HepG2 (cell line): ENCODE data around the gene PSORS1C2. TPM values are rescaled to one million over a fixed set of nuclear protein-coding genes. Genes with fewer than 3 reads are reported as not detected.

ENCODE experiments used
- ATAC-seq: fragments of 200-7000 bp; cut with Tn5 transposase; 3 replicates; pipeline ENCODE4 v1.9.1; 2020; ENCODE audit warnings: mild to moderate bottlenecking, moderate library complexity
- BruUV-seq: library from RNA; stranded (reverse); fragments of 400-500 nt; replicated peaks from 2 replicates; lab custom pipeline; 2021; lab: Mats Ljungman, UMichigan
- CTCF ChIA-PET: fragments of 300-600 bp; formaldehyde crosslinking; extraction: SDS; loops from one replicate; lab custom pipeline; 2021; ENCODE audit warnings: low total read pairs, inconsistent platforms, low intra/inter-chr PET ratio; lab: Yijun Ruan, JAX
- POLR2A ChIA-PET: fragments of 350-600 bp; sonication (Branson Sonifier 250); formaldehyde crosslinking; loops from one replicate; lab custom pipeline; 2020; ENCODE audit warnings: antibody characterized with exemption, inconsistent platforms; lab: Yijun Ruan, JAX
- DNase-seq: peaks from one replicate; pipeline ENCODE4 v3.0.0-alpha.2; 2015; ENCODE audit warnings: low spot score
- FAIRE-seq: peaks from 3 replicates; lab custom pipeline; 2011; peaks lifted over from hg19 to GRCh38; lab: Jason Lieb, UNC
- H2AFZ ChIP-seq: one replicate; pipeline ENCODE4 v1.6.1; 2011; ENCODE audit warnings: low read length, inconsistent platforms
- H3K27ac ChIP-seq: fragments of 300-600 bp; 3 replicates; pipeline ENCODE4 v1.8.0; 2011; ENCODE audit warnings: mixed run types, mild to moderate bottlenecking, mixed read lengths, low read length, inconsistent platforms; ENCODE audit not compliant: insufficient read depth; ENCODE audit errors: extremely low read length
- H3K27me3 ChIP-seq, 2 experiments: fragments of 200-600 bp in 1 of 2; 2 replicates in 1 of 2; 3 replicates in 1 of 2; pipeline versions ENCODE4 v1.6.0 to v1.8.0; 2011; ENCODE audit warnings: low read length in 2 of 2, mild to moderate bottlenecking in 2 of 2, moderate library complexity in 2 of 2, inconsistent platforms in 1 of 2; ENCODE audit not compliant: insufficient read depth in 2 of 2, control insufficient read depth in 1 of 2
- H3K36me3 ChIP-seq, 2 experiments: fragments of 200-600 bp in 1 of 2; replicated peaks in 1 of 2; 2 replicates in 1 of 2; 3 replicates in 1 of 2; pipeline versions ENCODE4 v1.5.1 to v1.8.0; 2011; ENCODE audit warnings: low read length in 2 of 2, inconsistent platforms in 1 of 2; ENCODE audit not compliant: insufficient read depth in 2 of 2, control insufficient read depth in 1 of 2
- H3K4me1 ChIP-seq: 2 replicates; pipeline ENCODE4 v1.5.1; 2012; ENCODE audit warnings: low read length, inconsistent platforms; ENCODE audit not compliant: insufficient read depth
- H3K4me2 ChIP-seq: 2 replicates; pipeline ENCODE4 v1.6.0; 2011; ENCODE audit warnings: low read depth, low read length, inconsistent platforms
- H3K4me3 ChIP-seq, 3 experiments: fragments of 200-600 bp in 1 of 3; sonication (generic), shearing (Covaris generic) in 1 of 3; replicated peaks in 1 of 3; 2 replicates each; pipeline ENCODE4 v1.5.1; 2011 to 2016; ENCODE audit warnings: low read length in 3 of 3, inconsistent platforms in 2 of 3, low read depth in 2 of 3, mild to moderate bottlenecking in 2 of 3, control low read depth in 1 of 3, mixed read lengths in 1 of 3; ENCODE audit not compliant: insufficient read depth in 1 of 3
- H3K79me2 ChIP-seq: one replicate; pipeline ENCODE4 v1.6.1; 2011; ENCODE audit warnings: low read length, inconsistent platforms; ENCODE audit not compliant: insufficient read depth
- H3K9ac ChIP-seq: 2 replicates; pipeline ENCODE4 v1.6.0; 2011; ENCODE audit warnings: mild to moderate bottlenecking, low read depth, low read length, inconsistent platforms; ENCODE audit not compliant: insufficient read depth
- H3K9me3 ChIP-seq: 2 replicates; pipeline ENCODE4 v1.5.1; 2012; ENCODE audit warnings: mild to moderate bottlenecking, low read length
- H4K20me1 ChIP-seq: 2 replicates; pipeline ENCODE4 v1.6.0; 2011; ENCODE audit warnings: inconsistent platforms, mild to moderate bottlenecking, low read length, moderate library complexity; ENCODE audit not compliant: insufficient read depth
- BCLAF1 ChIP-seq: fragments of 450-650 bp; IDR thresholded peaks from 2 replicates; pipeline ENCODE4 v1.6.1; 2017; ENCODE audit warnings: mild to moderate bottlenecking
- EP300 ChIP-seq, 3 experiments: sonication (generic) in 1 of 3; formaldehyde crosslinking in 1 of 3; IDR thresholded peaks; 2 replicates each; pipeline versions ENCODE4 v1.5.1 to v1.6.1; 2011 to 2020; ENCODE audit warnings: low read depth in 2 of 3, low read length in 2 of 3, borderline replicate concordance in 1 of 3, improper control_type of control experiment in 1 of 3, mild to moderate bottlenecking in 1 of 3, missing genetic modification reagents in 1 of 3, moderate library complexity in 1 of 3
- ETV6 ChIP-seq: sonication (generic); formaldehyde crosslinking; conservative IDR thresholded peaks from 2 replicates; pipeline ENCODE4 v1.4.0; 2020; ENCODE audit warnings: missing genetic modification reagents
- FOSL2 ChIP-seq: sonication (generic); formaldehyde crosslinking; IDR thresholded peaks from 2 replicates; pipeline ENCODE4 v1.4.0; 2020; ENCODE audit warnings: missing genetic modification reagents
- FOXK2 ChIP-seq: fragments of 450-650 bp; IDR thresholded peaks from 2 replicates; pipeline ENCODE4 v1.6.1; 2016
- KDM1A ChIP-seq: IDR thresholded peaks from 2 replicates; pipeline ENCODE4 v1.6.1; 2016; ENCODE audit warnings: missing compliant biosample characterization
- MATR3 ChIP-seq: sonication (generic); formaldehyde crosslinking; IDR thresholded peaks from 2 replicates; pipeline ENCODE4 v1.4.0; 2020; ENCODE audit warnings: missing genetic modification reagents
- MEIS2 ChIP-seq: sonication (generic); formaldehyde crosslinking; IDR thresholded peaks from 2 replicates; pipeline ENCODE4 v1.9.0; 2021; ENCODE audit warnings: mild to moderate bottlenecking, missing genetic modification reagents
- PRDM15 ChIP-seq: sonication (generic); formaldehyde crosslinking; IDR thresholded peaks from 2 replicates; pipeline ENCODE4 v1.4.0; 2020; ENCODE audit warnings: missing genetic modification reagents
- ZKSCAN8 ChIP-seq: IDR thresholded peaks from 2 replicates; pipeline ENCODE4 v1.6.1; 2016; ENCODE audit warnings: borderline replicate concordance, missing genetic modification reagents, missing compliant biosample characterization
- ZNF138 ChIP-seq: sonication (generic); formaldehyde crosslinking; IDR thresholded peaks from 2 replicates; pipeline ENCODE4 v1.5.0; 2020; ENCODE audit warnings: mild to moderate bottlenecking, low read depth, missing genetic modification reagents
- ZNF441 ChIP-seq: sonication (generic); formaldehyde crosslinking; IDR thresholded peaks from 2 replicates; pipeline ENCODE4 v1.7.0; 2021; ENCODE audit warnings: missing genetic modification reagents, borderline replicate concordance
- ZNF510 ChIP-seq: sonication (generic); formaldehyde crosslinking; IDR thresholded peaks from 2 replicates; pipeline ENCODE4 v1.4.0; 2020; ENCODE audit warnings: low read depth, mild to moderate bottlenecking, missing genetic modification reagents
- ZNF543 ChIP-seq: sonication (generic); formaldehyde crosslinking; IDR thresholded peaks from 2 replicates; pipeline ENCODE4 v1.4.0; 2020; ENCODE audit warnings: mild to moderate bottlenecking, missing genetic modification reagents
- ZNF749 ChIP-seq: sonication (generic); formaldehyde crosslinking; IDR thresholded peaks from 2 replicates; pipeline ENCODE4 v1.8.0; 2022; ENCODE audit warnings: mild to moderate bottlenecking, missing genetic modification reagents, moderate library complexity, borderline replicate concordance
- ZNF850 ChIP-seq: sonication (generic); formaldehyde crosslinking; conservative IDR thresholded peaks from 2 replicates; pipeline ENCODE4 v1.9.0; 2021; ENCODE audit warnings: mild to moderate bottlenecking, missing genetic modification reagents
- ZSCAN20 ChIP-seq: sonication (generic); formaldehyde crosslinking; IDR thresholded peaks from 2 replicates; pipeline ENCODE4 v1.4.0; 2020; ENCODE audit warnings: missing genetic modification reagents, mild to moderate bottlenecking, borderline replicate concordance
- WGBS: methylation state at CpG from one replicate; pipeline ENCODE4 v1.1.6; 2017; ENCODE audit warnings: low lambda C conversion rate; 5-methylcytosine and 5-hydroxymethylcytosine counted together
- in situ Hi-C: cut with HindIII; loops from 2 replicates; pipeline ENCODE4 v1.10.0; 2017; ENCODE audit warnings: low pct_unique_long_range_greater_than_20kb; ENCODE audit not compliant: extremely low pct_ligation_motif_present
- intact Hi-C: fragments of 100-400 bp; cut with micrococcal nuclease; formaldehyde crosslinking; loops from one replicate; pipeline ENCODE4 v1.10.0; 2022; ENCODE audit not compliant: unreplicated experiment
- polyA plus RNA-seq, 8 experiments: library from polyadenylated mRNA; depleted of rRNA in 3 of 8; stranded (reverse) in 7 of 8; unstranded in 1 of 8; fragments of >200 nt; fragmentation: Illumina TruSeq in 4 of 8; extraction: Trizol in 4 of 8; gene quantifications; 2 replicates each; pipeline versions ENCODE4 v1.2.1 to v1.2.3, GENCODE V29; 2011 to 2016; ENCODE audit warnings: low read depth in 4 of 8, missing spikeins in 1 of 8, mixed read lengths in 1 of 8; ENCODE audit not compliant: insufficient read depth in 1 of 8
- total RNA-seq, 5 experiments: library from RNA; depleted of rRNA; stranded (reverse); fragments of >200 nt; fragmentation: Illumina TruSeq; extraction: Trizol; gene quantifications; 2 replicates each; pipeline ENCODE4 v1.2.3, GENCODE V29; 2016; ENCODE audit warnings: low read depth in 1 of 5
- TF ChIP-seq, protein P1 (sequence below): sonication (generic); formaldehyde crosslinking; IDR thresholded peaks from 2 replicates; pipeline ENCODE4 v1.4.0; 2020; ENCODE audit warnings: missing genetic modification reagents, borderline replicate concordance

Gene PSORS1C2
- total and polyA plus RNA-seq, 2 of the 13 experiments (the other 11 are each of a cell fraction or from before 2014, with no cell fraction given): not detected

GRCh38 chr6:31125162-31125561 lies 13.7 kb downstream of the PSORS1C2 start:
- no peak for DNase-seq
- no TSS peak for BruUV-seq
- CTCF ChIA-PET: no interaction called here
- peaks cover 7% of the 10 kb centered on the region for H3K4me1 ChIP-seq
- POLR2A ChIA-PET: no interaction called here
- no peak overlapping the region for H3K9ac ChIP-seq
- WGBS: 22% methylated on average over 8 of the region's 8 CpGs
- no peaks in the 10 kb centered on the region for H3K9me3 ChIP-seq
- no peak overlapping the region for H3K4me3 ChIP-seq
- H3K79me2 ChIP-seq: no peaks in the 10 kb centered on the region
- no peak overlapping the region for H2AFZ ChIP-seq
- in situ Hi-C loops: no loop called here
- H3K36me3 ChIP-seq: no peaks in the 10 kb centered on the region
- H3K27ac ChIP-seq: no peak overlapping the region
- no peak for FAIRE-seq
- no peak for TF ChIP-seq FOSL2
- TF ChIP-seq ZKSCAN8 (CRISPR knock-in tag): no peak
- TF ChIP-seq MEIS2 (CRISPR knock-in tag): no peak
- no peak for TF ChIP-seq PRDM15 (CRISPR knock-in tag)
- no peak for TF ChIP-seq BCLAF1
- no peak for TF ChIP-seq ZSCAN20 (CRISPR knock-in tag)
- TF ChIP-seq EP300 (IDR thresholded peaks at IDR 0.05; ENCODE audit: low read depth in 2 of 2, low read length in 2 of 2): no peak
- TF ChIP-seq EP300 (CRISPR knock-in tag; IDR thresholded peaks at IDR 0.05; ENCODE audit: borderline replicate concordance): no peak
- TF ChIP-seq, protein P1, sequence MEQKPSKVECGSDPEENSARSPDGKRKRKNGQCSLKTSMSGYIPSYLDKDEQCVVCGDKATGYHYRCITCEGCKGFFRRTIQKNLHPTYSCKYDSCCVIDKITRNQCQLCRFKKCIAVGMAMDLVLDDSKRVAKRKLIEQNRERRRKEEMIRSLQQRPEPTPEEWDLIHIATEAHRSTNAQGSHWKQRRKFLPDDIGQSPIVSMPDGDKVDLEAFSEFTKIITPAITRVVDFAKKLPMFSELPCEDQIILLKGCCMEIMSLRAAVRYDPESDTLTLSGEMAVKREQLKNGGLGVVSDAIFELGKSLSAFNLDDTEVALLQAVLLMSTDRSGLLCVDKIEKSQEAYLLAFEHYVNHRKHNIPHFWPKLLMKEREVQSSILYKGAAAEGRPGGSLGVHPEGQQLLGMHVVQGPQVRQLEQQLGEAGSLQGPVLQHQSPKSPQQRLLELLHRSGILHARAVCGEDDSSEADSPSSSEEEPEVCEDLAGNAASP (CRISPR knock-in tag): no peak
- no peak for TF ChIP-seq FOXK2
- no peak for TF ChIP-seq ETV6 (CRISPR knock-in tag)
- TF ChIP-seq ZNF749 (CRISPR knock-in tag): no peak
- no peak for TF ChIP-seq ZNF850 (CRISPR knock-in tag)
- TF ChIP-seq ZNF543 (CRISPR knock-in tag): no peak
- no peak for TF ChIP-seq ZNF510 (CRISPR knock-in tag)
- no peak for TF ChIP-seq ZNF441 (CRISPR knock-in tag)
- no peak for TF ChIP-seq MATR3 (CRISPR knock-in tag)
- no peak for TF ChIP-seq KDM1A (CRISPR knock-in tag)
- TF ChIP-seq ZNF138: no peak
- no peak overlapping the region for H3K4me2 ChIP-seq
- no peaks in the 10 kb centered on the region for H4K20me1 ChIP-seq
- H3K27me3 ChIP-seq: peaks cover 1 to 49% of the 10 kb centered on the region in 2 experiments; a peak in 3 of 5 replicates
- intact Hi-C loops: no loop called here
- ATAC-seq: no peak
